ENCODE data around the gene ZNF488. TPM values are rescaled to one million over a fixed set of nuclear protein-coding genes. Genes with fewer than 3 reads are reported as not detected.

ZNF488 gene
- polyA plus RNA-seq, 2 of the 4 experiments (the other 2 are of a cell fraction) = 4.0 to 8.3 TPM

- no peak for TF ChIP-seq JUN (IDR thresholded peaks at IDR 0.05)
- TF ChIP-seq ZC3H11A (IDR thresholded peaks at IDR 0.05) = no peak
- no peak for TF ChIP-seq NFE2L2 (conservative IDR thresholded peaks at IDR 0.05; ENCODE audit: low read length)
These were observed 35.9 kb downstream of the ZNF488 start, which contains the start of gene RBP3 (continued) for GRCh38 chr10:47348138-47348651.

GRCh38 chr10:47347303-47347675, 36.8 kb downstream of the ZNF488 start:
- Histone ChIP-seq H3K27ac (no peak overlapping the region), H3K9me3 (no peaks in the 10 kb centered on the region), H3K4me1 (no peaks in the 10 kb centered on the region), H3K4me3 (no peak overlapping the region), H3K4me2 (no peak overlapping the region)
- ChIA-PET CTCF (interaction anchor here (1.0 to 2.5 kb wide), 3 partner anchors 12 to 323 kb away, joined by 3 to 8 read pairs (median 4); no protein-coding TSS in a partner anchor), POLR2A (no interaction called here)
- DNase-seq (ENCODE audit: low read depth in 1 of 2, low spot score in 1 of 2) (no peak), ATAC-seq (no peak), FAIRE-seq (no peak)
- TF ChIP-seq PHF8 (IDR thresholded peaks at IDR 0.05; ENCODE audit: borderline replicate concordance, low read depth) (no peak), MAZ (IDR thresholded peaks at IDR 0.05; ENCODE audit: borderline replicate concordance, low read depth, low read length) (no peak), TFCP2L1 (CRISPR knock-in tag; IDR thresholded peaks at IDR 0.05) (no peak), HES2 (IDR thresholded peaks at IDR 0.05) (no peak), SMC3 (IDR thresholded peaks at IDR 0.05) (no peak), USF2 (IDR thresholded peaks at IDR 0.05) (no peak), RAD21 (conservative IDR thresholded peaks at IDR 0.05 in 1 of 2, IDR thresholded peaks at IDR 0.05 in 1 of 2) (no peak), NPAS2 (CRISPR knock-in tag; IDR thresholded peaks at IDR 0.05; ENCODE audit: borderline replicate concordance) (no peak), MYC (IDR thresholded peaks at IDR 0.05; ENCODE audit: borderline replicate concordance, low read length) (no peak), FOSB (CRISPR knock-in tag; IDR thresholded peaks at IDR 0.05) (no peak), TP53 (CRISPR knock-in tag; IDR thresholded peaks at IDR 0.05) (no peak), GATA3 (IDR thresholded peaks at IDR 0.05; ENCODE audit: borderline replicate concordance) (no peak), E2F6 (IDR thresholded peaks at IDR 0.05; ENCODE audit: borderline replicate concordance, low read depth) (no peak)
- 68% methylated on average over 4 of the region's 4 CpGs for WGBS (ENCODE audit: missing lambda C conversion rate)

GRCh38 chr10:47346581-47347302, 37.4 kb downstream of the ZNF488 start:
- no peaks in the 10 kb centered on the region for H3K9me3 ChIP-seq
- no peak overlapping the region for H3K27ac ChIP-seq
- H3K4me3 ChIP-seq = no peak overlapping the region
- 69% methylated on average over 13 of the region's 13 CpGs for WGBS (ENCODE audit: missing lambda C conversion rate)
- H3K4me2 ChIP-seq = no peak overlapping the region
- TF ChIP-seq E2F6 (IDR thresholded peaks at IDR 0.05; ENCODE audit: borderline replicate concordance, low read depth) (no peak), HES2 (IDR thresholded peaks at IDR 0.05) (no peak), NPAS2 (CRISPR knock-in tag; IDR thresholded peaks at IDR 0.05; ENCODE audit: borderline replicate concordance) (no peak), ZC3H11A (IDR thresholded peaks at IDR 0.05) (no peak), TFCP2L1 (CRISPR knock-in tag; IDR thresholded peaks at IDR 0.05) (no peak), MAX (IDR thresholded peaks at IDR 0.05) (no peak), RAD21 (conservative IDR thresholded peaks at IDR 0.05 in 1 of 2, IDR thresholded peaks at IDR 0.05 in 1 of 2) (no peak), RARB (CRISPR knock-in tag; IDR thresholded peaks at IDR 0.05) (no peak), HOXA7 (CRISPR knock-in tag; IDR thresholded peaks at IDR 0.05) (no peak), CHD4 (IDR thresholded peaks at IDR 0.05; ENCODE audit: borderline replicate concordance) (no peak), NFE2L2 (conservative IDR thresholded peaks at IDR 0.05; ENCODE audit: low read length) (no peak), RFX5 (IDR thresholded peaks at IDR 0.05) (no peak), CHD2 (IDR thresholded peaks at IDR 0.05; ENCODE audit: low read length, partially characterized antibody) (no peak), SMC3 (IDR thresholded peaks at IDR 0.05) (no peak), RNF2 (IDR thresholded peaks at IDR 0.05; ENCODE audit: borderline replicate concordance, low read depth) (no peak), NR3C1 (IDR thresholded peaks at IDR 0.05) (no peak)
- CTCF ChIA-PET = interaction anchor here (1.0 to 2.5 kb wide), 5 partner anchors 13 to 322 kb away, joined by 3 to 9 read pairs (median 8); no protein-coding TSS in a partner anchor
- POLR2A ChIA-PET = no interaction called here
- FAIRE-seq (no peak), ATAC-seq (0 out of 6 replicates have a peak, but pooled peaks of 1 of the 2 experiments have one; percentile 19), DNase-seq (ENCODE audit: low read depth in 1 of 2, low spot score in 1 of 2) (no peak)
- H3K4me1 ChIP-seq = no peaks in the 10 kb centered on the region

Data from A549 (cell line).